Esophagus muscularis mucosa (tissue), 4 donors: ENCODE data around the gene IGF1R. TPM values are rescaled to one million over a fixed set of nuclear protein-coding genes. Genes with fewer than 3 reads are reported as not detected.

Experiments used
- DNase-seq: peaks from one replicate; pipeline ENCODE4 v3.0.0-alpha.2; 2017; ENCODE audit errors: extremely low spot score
- H3K27ac ChIP-seq, 4 donors: fragments of 200-600 bp; sonication (generic); replicated peaks in 1 of 4; 1 replicate in 3 of 4; 2 replicates in 1 of 4; pipeline ENCODE4 v1.5.1; 2016 to 2019; ENCODE audit warnings: mild to moderate bottlenecking in 1 of 4
- H3K27me3 ChIP-seq, 4 donors: fragments of 200-600 bp; sonication (generic); one replicate each; pipeline versions ENCODE4 v1.5.1 to v1.6.0; 2016 to 2019
- H3K36me3 ChIP-seq, 4 donors: fragments of 200-600 bp; sonication (generic); one replicate each; pipeline ENCODE4 v1.5.1; 2016 to 2019
- H3K4me1 ChIP-seq, 4 donors: fragments of 200-600 bp; sonication (generic); one replicate each; pipeline ENCODE4 v1.5.1; 2016 to 2019
- H3K4me3 ChIP-seq, 4 donors: fragments of 200-600 bp; sonication (generic); 1 replicate in 2 of 4; 2 replicates in 2 of 4; pipeline ENCODE4 v1.5.1; 2016 to 2019; ENCODE audit warnings: mild to moderate bottlenecking in 4 of 4, moderate library complexity in 1 of 4
- H3K9me3 ChIP-seq, 4 donors: fragments of 200-600 bp; sonication (generic); 1 replicate in 3 of 4; 2 replicates in 1 of 4; pipeline ENCODE4 v1.5.1; 2016 to 2019
- EP300 ChIP-seq: sonication (generic); formaldehyde crosslinking; IDR thresholded peaks from one replicate; pipeline ENCODE4 v1.6.1; 2017; ENCODE audit warnings: antibody characterized with exemption
- POLR2A ChIP-seq: fragments of 450-650 bp; IDR thresholded peaks from one replicate; pipeline ENCODE4 v1.6.1; 2017; ENCODE audit warnings: antibody characterized with exemption, moderate library complexity, mild to moderate bottlenecking, low read depth
- POLR2AphosphoS5 ChIP-seq, 2 donors: sonication (generic); formaldehyde crosslinking; IDR thresholded peaks; one replicate each; pipeline ENCODE4 v1.6.1; 2017; ENCODE audit warnings: antibody characterized with exemption in 2 of 2
- WGBS: methylation state at CpG from one replicate; pipeline ENCODE4 v1.1.5; 2018; 5-methylcytosine and 5-hydroxymethylcytosine counted together
- intact Hi-C: fragments of 100-400 bp; cut with DNase I; formaldehyde crosslinking; loops from one replicate; pipeline ENCODE4 v1.15.1; 2023
- total RNA-seq, 4 donors: library from RNA; depleted of rRNA; stranded (reverse); fragments of >200 nt; gene quantifications; one replicate each; pipeline versions ENCODE4 v1.1.0 to v1.2.1, GENCODE V29; 2016
- TF ChIP-seq, protein P1 (sequence below), 3 experiments: fragments of 200-600 bp in 2 of 3; fragments of 450-650 bp in 1 of 3; sonication (generic) in 2 of 3; IDR thresholded peaks; one replicate each; pipeline ENCODE4 v1.5.1; 2017 to 2019; ENCODE audit warnings: antibody characterized with exemption in 3 of 3, mild to moderate bottlenecking in 2 of 3, moderate library complexity in 1 of 3

Gene IGF1R
- total RNA-seq, 4 donors from 2014 or later: 33.6 to 95.3 (median 49.7) TPM

GRCh38 chr15:98801234-98801561 is 152.9 kb downstream of the IGF1R start:
- DNase-seq: no peak
- intact Hi-C loops: no loop called here
- Histone ChIP-seq H3K4me3 (peak overlapping the region in 2 of 4 donors; percentile 15 to 23), H3K27ac (peak overlapping the region; percentile 49 to 73 (median 64)), H3K36me3 (no peaks in the 10 kb centered on the region), H3K9me3 (no peaks in the 10 kb centered on the region), H3K27me3 (no peaks in the 10 kb centered on the region), H3K4me1 (peaks cover 47 to 62% (median 53%) of the 10 kb centered on the region in 4 donors)
- TF ChIP-seq POLR2A (no peak), POLR2AphosphoS5 (IDR thresholded peaks at IDR 0.05) (no peak), EP300 (no peak)
- TF ChIP-seq, protein P1, sequence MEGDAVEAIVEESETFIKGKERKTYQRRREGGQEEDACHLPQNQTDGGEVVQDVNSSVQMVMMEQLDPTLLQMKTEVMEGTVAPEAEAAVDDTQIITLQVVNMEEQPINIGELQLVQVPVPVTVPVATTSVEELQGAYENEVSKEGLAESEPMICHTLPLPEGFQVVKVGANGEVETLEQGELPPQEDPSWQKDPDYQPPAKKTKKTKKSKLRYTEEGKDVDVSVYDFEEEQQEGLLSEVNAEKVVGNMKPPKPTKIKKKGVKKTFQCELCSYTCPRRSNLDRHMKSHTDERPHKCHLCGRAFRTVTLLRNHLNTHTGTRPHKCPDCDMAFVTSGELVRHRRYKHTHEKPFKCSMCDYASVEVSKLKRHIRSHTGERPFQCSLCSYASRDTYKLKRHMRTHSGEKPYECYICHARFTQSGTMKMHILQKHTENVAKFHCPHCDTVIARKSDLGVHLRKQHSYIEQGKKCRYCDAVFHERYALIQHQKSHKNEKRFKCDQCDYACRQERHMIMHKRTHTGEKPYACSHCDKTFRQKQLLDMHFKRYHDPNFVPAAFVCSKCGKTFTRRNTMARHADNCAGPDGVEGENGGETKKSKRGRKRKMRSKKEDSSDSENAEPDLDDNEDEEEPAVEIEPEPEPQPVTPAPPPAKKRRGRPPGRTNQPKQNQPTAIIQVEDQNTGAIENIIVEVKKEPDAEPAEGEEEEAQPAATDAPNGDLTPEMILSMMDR (IDR thresholded peaks at IDR 0.05): no peak
- 82% methylated on average over 3 of the region's 6 CpGs for WGBS

DNA sequence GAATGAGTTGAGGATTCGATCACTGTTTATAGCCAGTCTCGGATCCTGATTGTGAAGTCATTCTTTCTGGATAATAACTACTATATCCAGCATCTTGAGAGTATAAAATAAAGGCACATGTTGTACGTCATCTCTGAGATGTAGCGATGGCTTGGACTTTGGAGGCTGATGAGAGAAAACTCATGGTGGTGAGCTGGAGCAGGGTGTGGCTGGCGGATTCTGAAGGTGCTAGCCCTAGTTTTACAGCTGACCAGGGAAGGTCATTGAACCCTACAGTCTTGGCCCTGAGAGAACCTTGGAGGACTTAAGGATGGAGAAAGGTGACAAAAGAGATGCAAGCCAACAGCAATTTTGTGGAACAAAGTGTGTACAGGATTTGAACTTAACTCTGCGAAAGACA is 153.8 kb downstream of the IGF1R start:
- H3K36me3 ChIP-seq: no peaks in the 10 kb centered on the region
- H3K9me3 ChIP-seq: no peaks in the 10 kb centered on the region
- DNase-seq: no peak
- intact Hi-C loops: no loop called here
- H3K4me3 ChIP-seq: no peak overlapping the region
- no peaks in the 10 kb centered on the region for H3K27me3 ChIP-seq
- 95% methylated on average over 6 of the region's 6 CpGs for WGBS
- peaks cover 40 to 66% (median 56%) of the 10 kb centered on the region in 4 donors for H3K4me1 ChIP-seq
- H3K27ac ChIP-seq: no peak overlapping the region
- TF ChIP-seq, protein P1 (IDR thresholded peaks at IDR 0.05): no peak
- TF ChIP-seq POLR2AphosphoS5 (IDR thresholded peaks at IDR 0.05): no peak
- no peak for TF ChIP-seq EP300
- TF ChIP-seq POLR2A: no peak

DNA sequence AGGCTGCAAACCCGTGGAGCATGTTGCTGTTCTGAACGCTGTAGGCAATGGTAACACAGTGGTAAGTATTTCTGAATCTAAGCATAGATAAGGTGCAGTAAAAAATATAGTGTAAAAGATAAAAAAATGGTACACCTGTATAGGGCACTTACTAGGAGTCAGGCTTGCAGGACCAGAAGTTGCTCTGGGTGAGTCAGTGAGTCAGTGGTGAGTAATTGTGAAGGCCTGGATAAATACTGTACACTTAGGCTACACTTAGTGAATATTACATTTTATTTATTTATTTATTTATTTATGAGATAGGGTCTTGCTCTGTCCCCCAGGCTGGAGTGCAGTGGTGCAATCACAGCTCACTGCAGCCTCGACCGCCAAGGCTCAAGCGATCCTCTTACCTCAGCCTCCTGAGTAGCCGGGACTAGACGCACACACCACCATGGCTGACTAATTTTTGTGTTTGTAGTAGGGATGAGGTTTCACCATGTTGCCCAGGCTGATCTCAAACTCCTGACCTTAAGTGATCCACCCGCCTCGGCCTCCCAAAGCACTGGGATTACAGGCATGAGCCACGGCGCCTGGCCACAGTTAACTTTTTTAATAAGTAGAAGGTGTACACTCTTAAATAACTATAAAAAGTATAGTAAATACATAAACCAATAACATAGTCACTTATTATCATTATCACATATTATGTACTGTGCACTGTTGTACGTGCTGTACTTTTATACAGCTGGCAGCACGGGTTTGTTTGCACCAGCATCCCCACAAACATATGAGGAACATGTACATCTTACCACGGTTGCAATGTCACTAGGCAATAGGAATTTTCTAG is 155.1 kb downstream of the IGF1R start:
- WGBS: 95% methylated on average over 14 of the region's 14 CpGs
- TF ChIP-seq EP300 (no peak), POLR2AphosphoS5 (IDR thresholded peaks at IDR 0.05) (no peak), POLR2A (no peak)
- TF ChIP-seq, protein P1 (IDR thresholded peaks at IDR 0.05): no peak
- Histone ChIP-seq H3K27ac (no peak overlapping the region), H3K4me3 (no peak overlapping the region), H3K9me3 (no peaks in the 10 kb centered on the region), H3K27me3 (no peaks in the 10 kb centered on the region), H3K36me3 (no peaks in the 10 kb centered on the region), H3K4me1 (peaks cover 41 to 69% (median 54%) of the 10 kb centered on the region in 4 donors)
- no peak for DNase-seq
- intact Hi-C loops: no loop called here

- no peaks in the 10 kb centered on the region for H3K27me3 ChIP-seq
- no peaks in the 10 kb centered on the region for H3K36me3 ChIP-seq
- DNase-seq: no peak
- no peaks in the 10 kb centered on the region for H3K9me3 ChIP-seq
- no peak overlapping the region for H3K27ac ChIP-seq
- WGBS: 92% methylated on average over 5 of the region's 5 CpGs
- peaks cover 38 to 65% (median 48%) of the 10 kb centered on the region in 4 donors for H3K4me1 ChIP-seq
- intact Hi-C loops: no loop called here
- H3K4me3 ChIP-seq: no peak overlapping the region
- TF ChIP-seq POLR2A (no peak), EP300 (no peak), POLR2AphosphoS5 (IDR thresholded peaks at IDR 0.05) (no peak)
- TF ChIP-seq, protein P1 (IDR thresholded peaks at IDR 0.05): no peak
Observed at GRCh38 chr15:98804057-98804380, 155.7 kb downstream of the IGF1R start.
